ENCODE results near the gene TRIM71.

The TRIM71 gene

GRCh38 chr3:32859604-32860237, 41.9 kb downstream of the TRIM71 start:
- no peak overlapping the region for H3K4me3 ChIP-seq (ENCODE audit: low read depth, low read length)
- TF ChIP-seq CTCF (IDR thresholded peaks at IDR 0.05; ENCODE audit: borderline replicate concordance, insufficient read depth, low read depth, low read length) = no peak

- TF ChIP-seq CTCF (IDR thresholded peaks at IDR 0.05; ENCODE audit: borderline replicate concordance, insufficient read depth, low read depth, low read length) = no peak
- no peak overlapping the region for H3K4me3 ChIP-seq (ENCODE audit: low read depth, low read length)
Observed at GRCh38 chr3:32860499-32860898, 42.7 kb downstream of the TRIM71 start.

- no peak overlapping the region for H3K4me3 ChIP-seq (ENCODE audit: low read depth, low read length)
- TF ChIP-seq CTCF (IDR thresholded peaks at IDR 0.05; ENCODE audit: borderline replicate concordance, insufficient read depth, low read depth, low read length) = no peak
Observed at GRCh38 chr3:32861681-32862080, 43.9 kb downstream of the TRIM71 start.

- TF ChIP-seq CTCF (IDR thresholded peaks at IDR 0.05; ENCODE audit: borderline replicate concordance, insufficient read depth, low read depth, low read length) = no peak
- H3K4me3 ChIP-seq (ENCODE audit: low read depth, low read length) = no peak overlapping the region
Observed at GRCh38 chr3:32862247-32862935, 44.6 kb downstream of the TRIM71 start.

- no peak for TF ChIP-seq CTCF (IDR thresholded peaks at IDR 0.05; ENCODE audit: borderline replicate concordance, insufficient read depth, low read depth, low read length)
- no peak overlapping the region for H3K4me3 ChIP-seq (ENCODE audit: low read depth, low read length)
Observed at GRCh38 chr3:32862936-32863487, 45.2 kb downstream of the TRIM71 start.

- H3K4me3 ChIP-seq (ENCODE audit: low read depth, low read length) = no peak overlapping the region
- TF ChIP-seq CTCF (IDR thresholded peaks at IDR 0.05; ENCODE audit: borderline replicate concordance, insufficient read depth, low read depth, low read length) = no peak
Observed at GRCh38 chr3:32865383-32865782, 47.6 kb downstream of the TRIM71 start.

- no peak overlapping the region for H3K4me3 ChIP-seq (ENCODE audit: low read depth, low read length)
- TF ChIP-seq CTCF (IDR thresholded peaks at IDR 0.05; ENCODE audit: borderline replicate concordance, insufficient read depth, low read depth, low read length) = no peak
Observed at GRCh38 chr3:32866533-32866932, 48.7 kb downstream of the TRIM71 start.
